GM23248 (cell line): ENCODE measurements around the gene DKKL1.
"Not testable (repeated sequence)": the region's sequence is repeated elsewhere in the genome, so short reads cannot be mapped to it uniquely, and the experiment has no call there.

Source experiments
- EZH2 ChIP-seq: fragments of 200-600 bp; sonication (generic); IDR thresholded peaks from 2 replicates; pipeline ENCODE4 v1.6.1; 2018; ENCODE audit warnings: antibody characterized with exemption, mild to moderate bottlenecking; ENCODE audit not compliant: insufficient read depth, poor library complexity, severe bottlenecking
- EZH2phosphoT487 ChIP-seq: fragments of 200-600 bp; sonication (generic); IDR thresholded peaks from 2 replicates; pipeline ENCODE4 v1.6.1; 2018; ENCODE audit warnings: antibody characterized with exemption, moderate library complexity, mild to moderate bottlenecking, low read depth; ENCODE audit not compliant: insufficient read depth

DNA sequence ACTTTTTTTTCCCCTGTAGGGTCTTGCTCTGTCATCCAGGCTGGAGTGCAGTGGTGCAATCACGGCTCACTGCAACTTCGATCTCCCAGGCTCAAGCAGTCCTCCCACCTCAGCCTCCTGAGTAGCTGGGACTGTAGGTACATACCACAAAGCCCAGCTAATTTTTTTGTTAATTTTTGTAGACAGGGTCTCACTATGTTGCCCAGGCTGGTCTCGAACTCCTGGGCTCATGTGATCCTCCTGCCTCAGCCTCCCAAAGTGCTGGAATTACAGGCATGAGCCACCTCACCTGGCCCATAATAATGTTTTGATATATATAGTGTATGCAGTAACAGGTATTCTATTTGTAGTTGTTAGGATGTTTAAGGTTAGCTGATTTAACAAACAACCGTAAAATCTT is 32.5 kb upstream of the DKKL1 start:
- TF ChIP-seq EZH2phosphoT487, EZH2: not testable (repeated sequence)
